SK-N-SH (cell line): ENCODE results near the gene DAB2. TPM values are rescaled to one million over a fixed set of nuclear protein-coding genes. Genes with fewer than 3 reads are reported as not detected.

Experiments used
- CTCF ChIA-PET: fragments of 300-600, 350-600 bp; formaldehyde crosslinking; extraction: SDS; loops from one replicate; lab custom pipeline; 2021; lab: Yijun Ruan, JAX
- POLR2A ChIA-PET: fragments of 350-600 bp; sonication (Branson Sonifier 250); formaldehyde crosslinking; extraction: SDS; loops from one replicate; lab custom pipeline; 2020; ENCODE audit warnings: antibody characterized with exemption, inconsistent platforms; lab: Yijun Ruan, JAX
- DNase-seq: peaks from one replicate; pipeline ENCODE4 v3.0.0; 2012
- H2AFZ ChIP-seq: fragments of 200-600 bp; sonication (generic); 2 replicates; pipeline ENCODE4 v1.8.1; 2016; ENCODE audit warnings: antibody characterized with exemption, mild to moderate bottlenecking, low read depth
- H3F3A ChIP-seq: fragments of 200-600 bp; sonication (generic); replicated peaks from 2 replicates; pipeline ENCODE3; 2016; ENCODE audit warnings: antibody characterized with exemption, mild to moderate bottlenecking; ENCODE audit not compliant: insufficient read depth
- H3K27ac ChIP-seq, 2 experiments: fragments of 200-500 bp in 1 of 2; fragments of 200-600 bp in 1 of 2; sonication (Bioruptor generic) in 1 of 2; sonication (generic), shearing (Covaris generic) in 1 of 2; 2 replicates each; pipeline versions ENCODE4 v1.5.1 to v1.6.1; 2014 to 2016; ENCODE audit warnings: low read depth in 2 of 2, inconsistent platforms in 1 of 2, low read length in 1 of 2, mild to moderate bottlenecking in 1 of 2, mixed read lengths in 1 of 2
- H3K27me3 ChIP-seq: fragments of 200-600 bp; sonication (generic), shearing (Covaris generic); 2 replicates; pipeline ENCODE4 v1.6.1; 2016; ENCODE audit warnings: mixed run types; ENCODE audit not compliant: insufficient read depth
- H3K36me3 ChIP-seq, 2 experiments: fragments of 200-500 bp in 1 of 2; fragments of 200-600 bp in 1 of 2; sonication (Bioruptor generic) in 1 of 2; sonication (generic) in 1 of 2; replicated peaks in 1 of 2; 2 replicates each; pipeline versions ENCODE3 to v1.5.1; 2014 to 2016; ENCODE audit warnings: low read length in 1 of 2, mild to moderate bottlenecking in 1 of 2; ENCODE audit not compliant: insufficient read depth in 2 of 2, control insufficient read depth in 1 of 2
- H3K4me1 ChIP-seq, 2 experiments: fragments of 200-500 bp in 1 of 2; fragments of 200-600 bp in 1 of 2; sonication (Bioruptor generic) in 1 of 2; sonication (generic), shearing (Covaris generic) in 1 of 2; 2 replicates each; pipeline versions ENCODE4 v1.5.1 to v1.6.1; 2014 to 2016; ENCODE audit warnings: low read depth in 1 of 2, low read length in 1 of 2, mixed run types in 1 of 2; ENCODE audit not compliant: insufficient read depth in 2 of 2, control insufficient read depth in 1 of 2
- H3K4me2 ChIP-seq: fragments of 200-600 bp; sonication (generic), shearing (Covaris generic); 2 replicates; pipeline ENCODE4 v1.6.1; 2017; ENCODE audit warnings: mixed run types
- H3K4me3 ChIP-seq, 2 experiments: fragments of 200-500 bp in 1 of 2; fragments of 200-600 bp in 1 of 2; sonication (Bioruptor generic) in 1 of 2; sonication (generic), shearing (Covaris generic) in 1 of 2; 2 replicates each; pipeline versions ENCODE4 v1.5.1 to v1.8.1; 2014 to 2016; ENCODE audit warnings: low read depth in 2 of 2, inconsistent platforms in 1 of 2, low read length in 1 of 2, mild to moderate bottlenecking in 1 of 2, mixed read lengths in 1 of 2, moderate library complexity in 1 of 2
- H3K79me2 ChIP-seq: fragments of 200-600 bp; sonication (generic); 2 replicates; pipeline ENCODE4 v1.8.1; 2017; ENCODE audit warnings: mild to moderate bottlenecking; ENCODE audit not compliant: insufficient read depth
- H3K9ac ChIP-seq: fragments of 200-600 bp; sonication (generic); 2 replicates; pipeline ENCODE4 v1.6.1; 2017; ENCODE audit warnings: mixed run types
- H3K9me2 ChIP-seq: fragments of 200-600 bp; sonication (generic); 2 replicates; pipeline ENCODE4 v1.6.1; 2017; ENCODE audit warnings: mixed run types
- H3K9me3 ChIP-seq: fragments of 200-600 bp; sonication (generic); 2 replicates; pipeline ENCODE4 v1.6.1; 2017; ENCODE audit warnings: mixed run types, mild to moderate bottlenecking, moderate library complexity
- H4K20me1 ChIP-seq: fragments of 200-600 bp; sonication (generic); 2 replicates; pipeline ENCODE4 v1.6.1; 2017; ENCODE audit warnings: mild to moderate bottlenecking, mixed run types; ENCODE audit not compliant: insufficient read depth
- CHD2 ChIP-seq: fragments of 150-350 bp; IDR thresholded peaks from 2 replicates; pipeline ENCODE4 v1.6.1; 2018; ENCODE audit warnings: low read length; ENCODE audit not compliant: partially characterized antibody
- CTCF ChIP-seq: fragments of 200-600 bp; sonication (generic); IDR thresholded peaks from 2 replicates; pipeline ENCODE4 v1.6.1; 2017; ENCODE audit warnings: antibody characterized with exemption, mild to moderate bottlenecking, moderate library complexity
- ELF1 ChIP-seq: IDR thresholded peaks from 2 replicates; pipeline ENCODE4 v1.4.0; 2012
- EP300 ChIP-seq, 2 experiments: IDR thresholded peaks; 2 replicates each; pipeline versions ENCODE4 v1.4.0 to v1.6.1; 2012; ENCODE audit warnings: borderline replicate concordance in 1 of 2, low read depth in 1 of 2, low read length in 1 of 2
- EZH2phosphoT487 ChIP-seq: fragments of 200-600 bp; sonication (generic); IDR thresholded peaks from 2 replicates; pipeline ENCODE4 v1.6.1; 2017; ENCODE audit warnings: low read depth, mixed run types, mild to moderate bottlenecking, antibody characterized with exemption, moderate library complexity, borderline replicate concordance
- FOSL2 ChIP-seq: IDR thresholded peaks from 2 replicates; pipeline ENCODE4 v1.4.0; 2012; ENCODE audit warnings: low read depth, mild to moderate bottlenecking, moderate library complexity, borderline replicate concordance
- FOXJ3 ChIP-seq: sonication (generic); formaldehyde crosslinking; IDR thresholded peaks from 2 replicates; pipeline ENCODE4 v1.5.1; 2020; ENCODE audit warnings: mild to moderate bottlenecking, missing genetic modification reagents
- FOXM1 ChIP-seq: IDR thresholded peaks from 2 replicates; pipeline ENCODE4 v1.4.0; 2012; ENCODE audit warnings: low read depth, mild to moderate bottlenecking
- GABPA ChIP-seq: IDR thresholded peaks from 2 replicates; pipeline ENCODE4 v1.4.0; 2012; ENCODE audit warnings: low read depth, mild to moderate bottlenecking
- IRF3 ChIP-seq: fragments of 150-350 bp; IDR thresholded peaks from 2 replicates; pipeline ENCODE4 v1.6.1; 2016; ENCODE audit warnings: mild to moderate bottlenecking, low read depth, low read length
- JUND ChIP-seq: IDR thresholded peaks from 2 replicates; pipeline ENCODE4 v1.4.0; 2012
- MEF2A ChIP-seq: IDR thresholded peaks from 2 replicates; pipeline ENCODE4 v1.4.0; 2012; ENCODE audit warnings: low read depth, borderline replicate concordance
- NFIC ChIP-seq: IDR thresholded peaks from 2 replicates; pipeline ENCODE4 v1.4.0; 2012; ENCODE audit warnings: borderline replicate concordance
- NRF1 ChIP-seq: IDR thresholded peaks from 2 replicates; pipeline ENCODE4 v1.6.1; 2012; ENCODE audit warnings: low read depth, mild to moderate bottlenecking, low read length
- RAD21 ChIP-seq: IDR thresholded peaks from 2 replicates; pipeline ENCODE4 v1.6.1; 2012; ENCODE audit warnings: mild to moderate bottlenecking, low read length
- RCOR1 ChIP-seq: fragments of 150-350 bp; IDR thresholded peaks from 2 replicates; pipeline ENCODE4 v1.6.1; 2017; ENCODE audit warnings: antibody characterized with exemption, low read length
- REST ChIP-seq: IDR thresholded peaks from 2 replicates; pipeline ENCODE4 v1.6.1; 2012; ENCODE audit warnings: mild to moderate bottlenecking, low read depth, low read length, moderate library complexity
- RFX5 ChIP-seq: IDR thresholded peaks from 2 replicates; pipeline ENCODE4 v1.6.1; 2012; ENCODE audit warnings: mild to moderate bottlenecking, improper control_type of control experiment, low read length
- RXRA ChIP-seq: IDR thresholded peaks from 2 replicates; pipeline ENCODE4 v1.4.0; 2012; ENCODE audit warnings: low read depth, mild to moderate bottlenecking, borderline replicate concordance
- SMC3 ChIP-seq: IDR thresholded peaks from 2 replicates; pipeline ENCODE4 v1.6.1; 2012; ENCODE audit warnings: low read depth, low read length, improper control_type of control experiment
- TAF1 ChIP-seq: IDR thresholded peaks from 2 replicates; pipeline ENCODE4 v1.6.1; 2012; ENCODE audit warnings: low read depth, mild to moderate bottlenecking, low read length, moderate library complexity, borderline replicate concordance
- TCF12 ChIP-seq: IDR thresholded peaks from 2 replicates; pipeline ENCODE4 v1.4.0; 2012
- TEAD4 ChIP-seq: IDR thresholded peaks from 2 replicates; pipeline ENCODE4 v1.4.0; 2012; ENCODE audit warnings: mild to moderate bottlenecking, borderline replicate concordance; ENCODE audit not compliant: insufficient read depth
- USF1 ChIP-seq: IDR thresholded peaks from 2 replicates; pipeline ENCODE4 v1.4.0; 2012; ENCODE audit warnings: low read depth, borderline replicate concordance
- USF2 ChIP-seq: fragments of 150-350 bp; IDR thresholded peaks from 2 replicates; pipeline ENCODE4 v1.6.1; 2017; ENCODE audit warnings: antibody characterized with exemption, low read length, low read depth, borderline replicate concordance
- YY1 ChIP-seq: IDR thresholded peaks from 2 replicates; pipeline ENCODE4 v1.4.0; 2012; ENCODE audit warnings: low read depth, mild to moderate bottlenecking
- WGBS: methylation state at CpG from one replicate; pipeline ENCODE4 v1.1.6; 2017; ENCODE audit warnings: low lambda C conversion rate; 5-methylcytosine and 5-hydroxymethylcytosine counted together
- polyA plus RNA-seq, 3 experiments: library from polyadenylated mRNA; depleted of rRNA; stranded (reverse); fragments of >200 nt; gene quantifications; 2 replicates each; pipeline ENCODE4 v1.2.3, GENCODE V29; 2012

Gene DAB2
- polyA plus RNA-seq, 1 of the 3 experiments (the other 2 are of a cell fraction): 23.7 TPM

GRCh38 chr5:39376293-39376714, 48.5 kb downstream of the DAB2 start:
- H3K4me3 ChIP-seq: no peak overlapping the region; a peak in 1 of 4 replicates
- TF ChIP-seq IRF3 (no peak), FOXJ3 (CRISPR knock-in tag) (no peak), JUND (no peak), TAF1 (no peak), ELF1 (no peak), RFX5 (no peak), FOXM1 (no peak), TCF12 (no peak), SMC3 (peak; percentile 69), RCOR1 (no peak), USF2 (no peak), MEF2A (no peak), YY1 (no peak), NFIC (no peak), USF1 (no peak), RXRA (no peak), REST (no peak), TEAD4 (no peak), EZH2phosphoT487 (no peak), CTCF (peak; percentile 89), RAD21 (peak; percentile 73), NRF1 (no peak), EP300 (IDR thresholded peaks at IDR 0.05; ENCODE audit: borderline replicate concordance in 1 of 2, low read depth in 1 of 2, low read length in 1 of 2) (no peak), CHD2 (no peak), FOSL2 (no peak), GABPA (no peak)
- ChIA-PET CTCF (interaction anchor here (0.6 to 3.1 kb wide), 29 partner anchors 9 to 205 kb away, joined by 3 to 34 read pairs (median 4); partner anchors contain the start of genes C9 and DAB2), POLR2A (no interaction called here)
- H3K27ac ChIP-seq: no peak overlapping the region
- peaks cover 55 to 61% of the 10 kb centered on the region in 2 experiments for H3K36me3 ChIP-seq
- no peaks in the 10 kb centered on the region for H4K20me1 ChIP-seq
- H3K27me3 ChIP-seq: no peaks in the 10 kb centered on the region
- 13% methylated on average over 3 of the region's 3 CpGs for WGBS
- H3K9ac ChIP-seq: no peak overlapping the region
- no peaks in the 10 kb centered on the region for H3K79me2 ChIP-seq
- H3K4me2 ChIP-seq: no peak overlapping the region
- H3K9me3 ChIP-seq: no peaks in the 10 kb centered on the region
- no peak overlapping the region for H2AFZ ChIP-seq
- peak; percentile 30 for DNase-seq
- H3K9me2 ChIP-seq: no peaks in the 10 kb centered on the region
- no peaks in the 10 kb centered on the region for H3K4me1 ChIP-seq
- H3F3A ChIP-seq: peaks cover 4% of the 10 kb centered on the region
